Occipital lobe (tissue), 2 donors: ENCODE results near the gene THOC1. TPM values are rescaled to one million over a fixed set of nuclear protein-coding genes. Genes with fewer than 3 reads are reported as not detected.

Source experiments
- DNase-seq: peaks from one replicate; lab custom pipeline; 2025; lab: John Stamatoyannopoulos, UW
- total RNA-seq: library from RNA; depleted of rRNA; stranded (reverse); fragments of >200 nt; gene quantifications from one replicate; pipeline ENCODE4 v1.2.3, GENCODE V29; 2014

The THOC1 gene
- total RNA-seq, 1 donor from 2014 or later = 117 TPM

DNA sequence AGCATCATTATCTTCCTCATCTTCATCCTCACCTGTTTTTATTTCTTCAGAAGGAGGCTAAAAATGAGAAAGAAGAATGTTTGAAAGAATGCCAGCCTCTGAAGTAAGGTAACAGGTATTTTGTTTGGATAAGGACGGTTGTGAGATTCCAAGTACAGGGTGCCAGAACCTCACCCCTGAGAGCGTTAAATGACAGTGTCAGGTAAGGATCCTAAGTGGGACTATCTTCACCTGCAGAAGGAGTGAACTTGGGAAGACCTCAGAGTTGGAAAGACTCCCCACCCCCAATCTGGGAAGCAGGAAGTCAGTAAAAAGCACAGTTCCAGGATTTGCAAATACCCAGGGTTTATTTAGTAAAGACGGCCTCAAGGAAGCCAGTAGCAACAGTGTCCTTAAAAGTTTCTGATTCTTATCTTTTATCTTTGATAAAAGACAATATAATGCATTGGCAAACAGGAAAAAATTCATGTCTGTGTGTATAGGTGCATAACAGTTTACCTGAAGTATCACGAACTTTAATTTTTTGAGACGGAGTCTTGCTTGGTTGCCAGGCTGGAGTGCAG is 52.3 kb downstream of the THOC1 start:
- no peak for DNase-seq

DNA sequence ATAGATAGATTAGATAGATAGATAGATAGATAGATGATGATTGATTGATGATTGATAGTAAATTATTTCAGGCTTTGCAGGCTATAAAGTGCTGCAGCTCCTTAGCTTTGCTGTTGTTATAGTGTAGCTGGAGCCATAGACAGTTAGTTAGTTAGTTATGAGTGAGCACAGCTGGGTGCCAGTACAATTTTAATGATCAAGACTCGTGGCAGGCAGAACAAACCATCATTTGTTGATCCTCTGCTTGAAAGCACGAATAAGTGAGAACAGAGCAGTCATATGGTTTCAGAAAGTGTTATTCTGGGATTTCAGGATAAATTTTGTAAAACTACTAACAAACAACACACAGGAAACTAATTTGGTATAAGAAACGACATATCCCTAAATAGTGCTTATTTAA is 53.9 kb downstream of the THOC1 start:
- no peak for DNase-seq

DNA sequence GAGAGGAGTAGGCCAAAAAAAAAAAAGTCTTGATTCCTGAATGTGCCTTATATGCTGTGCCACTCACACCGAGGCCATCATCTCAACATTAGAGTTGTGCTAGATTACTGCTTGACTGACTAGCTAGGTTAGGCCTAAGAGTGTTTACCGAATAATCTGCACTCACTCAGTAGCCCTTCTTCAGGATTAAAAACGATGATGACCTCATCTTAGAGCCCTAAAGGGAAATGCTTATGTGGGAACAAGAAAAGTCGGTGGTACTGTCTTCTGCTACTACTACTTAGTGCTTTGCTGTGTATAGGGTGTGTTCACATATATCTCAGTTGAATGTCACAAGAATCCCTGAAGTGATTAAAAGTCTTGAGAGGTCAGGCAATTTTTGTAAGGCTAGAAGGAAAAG is 54.3 kb downstream of the THOC1 start:
- DNase-seq = no peak

GRCh38 chr18:212780-213179 is 55.1 kb downstream of the THOC1 start:
- no peak for DNase-seq

DNA sequence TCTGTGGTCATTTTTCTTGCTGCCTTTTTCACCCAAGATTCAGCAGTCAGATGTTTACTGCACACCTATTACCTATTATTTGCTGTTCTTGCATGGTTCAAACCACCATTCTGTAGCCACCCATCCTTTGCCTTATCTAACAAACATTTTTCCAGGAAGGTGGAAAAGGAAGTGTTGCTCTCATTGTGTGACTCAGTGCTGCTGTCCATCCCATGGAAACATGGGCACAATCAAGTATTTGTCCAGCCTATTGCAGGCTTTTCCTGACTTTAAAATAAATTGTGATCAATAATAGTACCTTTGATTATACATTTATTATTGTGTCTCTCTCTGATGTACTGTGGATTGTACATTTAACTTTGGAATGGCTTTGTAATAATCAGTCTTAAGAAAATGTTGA is 56.3 kb downstream of the THOC1 start:
- no peak for DNase-seq

- no peak for DNase-seq
Measured at GRCh38 chr18:210733-211132, 57.1 kb downstream of the THOC1 start.

GRCh38 chr18:210075-210474 is 57.8 kb downstream of the THOC1 start:
- DNase-seq = no peak

GRCh38 chr18:199768-200167 is 68.1 kb downstream of the THOC1 start:
- no peak for DNase-seq

- DNase-seq = no peak
Measured at GRCh38 chr18:199214-199613, 68.6 kb downstream of the THOC1 start.

- no peak for DNase-seq
Measured at GRCh38 chr18:195651-196050, 72.2 kb downstream of the THOC1 start.

DNA sequence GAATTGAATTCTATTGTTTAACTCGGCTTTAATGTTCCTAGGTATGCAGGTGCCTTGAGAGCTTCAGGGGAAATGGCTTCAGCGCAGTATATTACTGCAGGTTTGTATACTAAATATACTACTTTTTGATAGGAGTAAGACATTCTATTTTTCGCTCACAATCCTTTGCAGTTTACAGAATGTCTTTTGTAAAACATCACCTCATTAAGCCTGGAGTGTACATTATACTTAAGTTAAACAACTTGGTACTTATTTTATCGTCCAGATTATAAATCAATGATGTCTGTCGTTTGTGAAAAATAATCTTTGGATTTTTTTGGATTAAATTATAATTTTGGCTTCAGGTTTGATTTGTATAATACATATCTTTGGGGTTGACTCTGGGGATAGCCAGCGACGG is 75.0 kb downstream of the THOC1 start:
- DNase-seq = no peak

DNA sequence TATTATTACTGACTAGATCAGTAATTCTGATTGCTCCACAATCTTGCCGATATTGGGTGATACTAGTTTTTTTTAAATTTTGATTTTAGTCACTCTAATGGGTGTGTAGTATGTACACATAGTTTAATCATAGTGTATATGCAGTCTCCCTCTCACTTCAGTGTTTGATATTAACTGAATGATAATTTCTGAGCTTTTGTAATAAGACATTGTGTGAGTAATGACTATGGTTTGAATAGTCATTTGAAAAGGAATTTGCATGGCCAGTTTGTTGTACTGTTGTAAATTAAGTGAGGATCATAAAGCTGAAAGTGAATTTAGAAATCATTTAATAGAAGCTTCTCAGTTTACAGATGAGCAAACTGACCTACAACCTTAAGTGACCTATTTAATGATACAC is 76.1 kb downstream of the THOC1 start:
- DNase-seq = no peak

DNA sequence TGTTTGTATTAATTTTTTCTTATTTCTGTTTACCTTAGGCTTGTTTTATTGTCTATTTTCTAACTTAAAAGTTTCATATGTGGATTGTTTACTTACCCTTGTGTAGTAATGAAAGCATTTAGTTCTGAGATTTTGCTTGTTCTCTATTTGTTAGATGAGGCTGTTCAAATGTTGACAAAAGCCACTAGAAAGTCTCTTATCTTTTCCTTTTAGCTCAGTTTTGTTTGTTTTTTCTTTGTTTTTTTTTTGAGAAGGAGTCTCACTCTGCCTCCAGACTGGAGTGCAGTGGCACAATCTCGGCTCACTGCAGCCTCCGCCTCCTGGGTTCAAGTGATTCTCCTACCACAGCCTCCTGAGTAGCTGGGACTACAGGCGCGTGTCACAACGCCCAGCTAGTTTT is 78.6 kb downstream of the THOC1 start:
- no peak for DNase-seq

DNA sequence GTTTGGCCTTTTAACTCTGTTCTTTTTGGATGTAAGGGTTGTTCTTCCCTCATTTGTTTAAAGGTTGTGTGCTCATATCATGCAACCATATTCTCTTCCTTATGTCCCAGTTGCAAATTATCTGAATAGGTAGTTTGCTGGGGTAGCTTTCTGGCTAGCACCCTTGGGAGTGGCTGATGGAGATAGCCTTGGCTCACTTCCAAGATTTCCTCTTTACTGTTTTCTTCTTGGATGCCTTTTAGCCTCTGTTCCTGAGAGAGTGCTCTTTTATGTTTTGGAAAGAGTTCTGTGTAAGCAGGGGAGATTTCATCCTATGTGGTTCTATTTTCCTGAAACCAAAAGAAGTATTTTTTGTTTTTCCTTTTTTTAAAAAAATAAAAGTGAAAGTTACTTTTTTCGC is 84.1 kb downstream of the THOC1 start:
- DNase-seq = no peak

DNA sequence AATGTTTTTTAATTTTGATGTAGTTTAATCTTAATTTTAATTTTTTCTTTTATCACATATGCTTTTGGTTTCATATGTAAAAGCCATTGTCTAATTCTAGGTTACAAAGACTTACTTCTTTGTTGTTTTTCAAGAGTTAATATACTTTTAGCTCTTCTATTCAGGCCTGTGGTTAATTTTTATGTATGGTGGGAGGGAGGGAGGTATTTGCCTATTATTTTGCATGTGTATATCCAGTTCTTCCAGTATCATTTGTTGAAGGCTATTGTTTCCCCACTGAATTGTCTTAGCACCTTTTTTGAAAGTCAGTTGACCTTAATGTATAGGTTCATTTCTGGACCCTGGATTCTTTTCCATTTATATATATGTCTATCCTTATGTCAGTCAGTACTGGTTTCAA is 86.1 kb downstream of the THOC1 start:
- no peak for DNase-seq

DNA sequence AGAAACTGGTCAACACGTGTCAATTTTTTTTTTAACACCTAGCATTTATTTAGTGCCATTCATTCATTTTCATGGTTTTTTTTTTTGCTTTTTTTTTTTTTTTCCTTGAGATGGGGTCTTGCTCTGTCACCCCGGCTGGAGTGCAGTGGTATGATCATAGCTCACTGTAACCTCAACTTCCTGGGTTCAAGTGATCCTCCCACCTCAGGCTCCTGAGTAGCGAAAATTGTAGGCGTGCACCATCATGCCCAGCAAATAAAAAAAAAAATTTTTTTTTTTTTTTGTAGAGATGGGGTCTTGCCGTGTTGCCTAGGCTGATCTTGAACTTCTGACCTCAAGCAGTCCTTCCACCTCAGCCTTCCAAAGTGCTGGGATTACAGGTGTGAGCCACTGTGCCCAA is 88.3 kb downstream of the THOC1 start:
- DNase-seq = no peak

DNA sequence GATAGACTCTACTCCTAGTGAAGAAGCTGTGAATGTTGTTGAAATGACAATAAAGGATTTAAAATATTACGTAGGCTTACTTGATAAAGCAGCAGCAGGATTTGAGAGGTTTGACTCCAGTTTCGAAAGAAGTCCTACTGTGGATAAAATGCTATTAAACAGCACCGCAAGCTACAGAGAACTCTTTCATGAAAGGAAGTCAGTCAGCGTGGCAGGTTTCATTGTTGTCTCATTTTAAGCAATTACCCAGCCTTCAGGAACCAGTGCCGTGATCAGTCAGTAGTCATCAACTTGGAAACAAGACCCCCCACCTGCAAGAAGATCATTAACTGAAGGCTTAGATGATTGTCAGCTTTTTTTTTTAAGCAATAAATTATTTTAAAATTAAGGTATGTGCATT is 95.5 kb downstream of the THOC1 start:
- no peak for DNase-seq

Other genes with a start within 250 kb of the THOC1 start
- not detected for gene TUBB8B, start 218.4 kb downstream of the THOC1 start, total RNA-seq
- gene USP14, start 109.5 kb downstream of the THOC1 start, total RNA-seq = 29.5 TPM
- 15.4 TPM for gene COLEC12, start 232.7 kb upstream of the THOC1 start, total RNA-seq